Keratinocyte (primary cell): Measurements from ENCODE around the gene PDX1.

Experiments
- EZH2 ChIP-seq: IDR thresholded peaks from one replicate; pipeline ENCODE4 v1.6.1; 2012; ENCODE audit warnings: inconsistent platforms, mild to moderate bottlenecking, low read length, moderate library complexity
- TF ChIP-seq, protein P1 (sequence below), 3 experiments: IDR thresholded peaks in 1 of 3; conservative IDR thresholded peaks in 1 of 3; optimal IDR thresholded peaks in 1 of 3; 2 replicates in 2 of 3; 3 replicates in 1 of 3; pipeline versions ENCODE3 to v1.5.1; 2011; ENCODE audit warnings: low read length in 3 of 3, mild to moderate bottlenecking in 3 of 3, moderate library complexity in 2 of 3, control low read depth in 1 of 3, inconsistent platforms in 1 of 3; ENCODE audit not compliant: insufficient read depth in 2 of 3; ENCODE audit errors: extremely low read depth in 1 of 3

DNA sequence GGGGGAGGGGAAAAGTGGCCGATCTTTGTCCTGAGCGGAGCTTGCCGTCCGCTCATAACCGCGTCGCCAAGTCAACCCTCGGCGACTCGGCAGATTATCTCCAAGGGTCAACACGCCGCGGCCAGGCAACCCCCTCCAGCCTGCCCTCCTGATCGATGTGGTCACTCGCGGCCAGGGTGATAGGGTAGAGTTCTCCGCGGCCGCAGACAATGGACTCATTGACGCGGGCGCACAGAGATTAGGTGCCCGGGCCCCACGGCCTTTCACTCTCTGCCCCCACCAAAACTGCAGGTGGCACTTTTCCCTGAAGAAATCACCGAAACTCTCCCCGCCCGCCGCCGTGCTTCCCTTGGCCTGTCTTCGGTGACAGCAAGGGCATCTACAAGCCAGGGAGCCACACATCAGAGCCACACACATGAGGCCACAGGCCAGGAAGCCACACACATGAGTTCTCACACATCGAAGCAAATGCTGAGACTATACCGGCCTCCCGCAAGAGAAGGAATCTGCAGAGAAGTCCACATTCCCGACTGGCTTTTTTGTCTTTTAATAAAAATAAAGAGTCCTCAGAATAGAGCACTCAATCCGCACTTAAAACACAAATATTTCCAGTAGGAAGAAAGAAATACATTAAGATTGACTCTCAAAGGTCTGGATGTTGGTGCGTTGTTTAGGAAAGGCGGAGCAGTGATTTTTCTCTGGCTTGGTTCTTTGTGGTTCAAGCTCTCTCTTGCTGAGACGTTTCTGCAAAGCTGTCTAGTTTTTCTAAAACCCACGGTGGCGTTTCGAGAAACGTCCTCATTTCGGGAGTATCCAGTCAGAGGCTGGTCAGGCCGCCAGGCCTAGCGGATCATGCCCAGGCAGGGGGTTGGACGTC lies 1.5 kb upstream of the PDX1 start:
- peak; percentile 51 for TF ChIP-seq EZH2
- TF ChIP-seq, protein P1, sequence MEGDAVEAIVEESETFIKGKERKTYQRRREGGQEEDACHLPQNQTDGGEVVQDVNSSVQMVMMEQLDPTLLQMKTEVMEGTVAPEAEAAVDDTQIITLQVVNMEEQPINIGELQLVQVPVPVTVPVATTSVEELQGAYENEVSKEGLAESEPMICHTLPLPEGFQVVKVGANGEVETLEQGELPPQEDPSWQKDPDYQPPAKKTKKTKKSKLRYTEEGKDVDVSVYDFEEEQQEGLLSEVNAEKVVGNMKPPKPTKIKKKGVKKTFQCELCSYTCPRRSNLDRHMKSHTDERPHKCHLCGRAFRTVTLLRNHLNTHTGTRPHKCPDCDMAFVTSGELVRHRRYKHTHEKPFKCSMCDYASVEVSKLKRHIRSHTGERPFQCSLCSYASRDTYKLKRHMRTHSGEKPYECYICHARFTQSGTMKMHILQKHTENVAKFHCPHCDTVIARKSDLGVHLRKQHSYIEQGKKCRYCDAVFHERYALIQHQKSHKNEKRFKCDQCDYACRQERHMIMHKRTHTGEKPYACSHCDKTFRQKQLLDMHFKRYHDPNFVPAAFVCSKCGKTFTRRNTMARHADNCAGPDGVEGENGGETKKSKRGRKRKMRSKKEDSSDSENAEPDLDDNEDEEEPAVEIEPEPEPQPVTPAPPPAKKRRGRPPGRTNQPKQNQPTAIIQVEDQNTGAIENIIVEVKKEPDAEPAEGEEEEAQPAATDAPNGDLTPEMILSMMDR (optimal IDR thresholded peaks at IDR 0.05 in 1 of 3, IDR thresholded peaks at IDR 0.05 in 1 of 3, conservative IDR thresholded peaks at IDR 0.05 in 1 of 3; ENCODE audit: extremely low read depth in 1 of 3, insufficient read depth in 2 of 3, low read length in 3 of 3): no peak
